HEK293 (cell line): ENCODE measurements around the gene SPACDR.

Source experiments
- CTCF ChIA-PET: fragments of 350-600 bp; formaldehyde crosslinking; extraction: SDS; loops from one replicate; lab custom pipeline; 2021; ENCODE audit warnings: antibody characterized with exemption; lab: Yijun Ruan, JAX
- POLR2A ChIA-PET: fragments of 300-600 bp; formaldehyde crosslinking; extraction: SDS; loops from one replicate; lab custom pipeline; 2020; ENCODE audit warnings: antibody characterized with exemption, inconsistent platforms; lab: Yijun Ruan, JAX
- H3K27ac ChIP-seq: fragments of 200-500 bp; sonication (Bioruptor generic); 2 replicates; pipeline ENCODE4 v1.5.1; 2014; ENCODE audit warnings: low read depth, low read length, control low read depth, inconsistent platforms; ENCODE audit errors: extremely low read depth
- H3K36me3 ChIP-seq, 2 experiments: fragments of 200-500 bp in 1 of 2; sonication (Bioruptor generic) in 1 of 2; 1 replicate in 1 of 2; 2 replicates in 1 of 2; pipeline ENCODE4 v1.5.1; 2014 to 2017; ENCODE audit warnings: inconsistent platforms in 2 of 2, low read length in 2 of 2; ENCODE audit not compliant: control insufficient read depth in 2 of 2, insufficient read depth in 1 of 2
- H3K4me1 ChIP-seq: fragments of 200-500 bp; sonication (Bioruptor generic); 2 replicates; pipeline ENCODE4 v1.5.1; 2014; ENCODE audit warnings: mild to moderate bottlenecking, low read length, inconsistent platforms; ENCODE audit not compliant: control insufficient read depth, insufficient read depth
- H3K4me3 ChIP-seq: 2 replicates; pipeline ENCODE4 v1.5.1; 2011; ENCODE audit warnings: low read depth, mild to moderate bottlenecking, control low read depth, low read length, moderate library complexity
- H3K9me3 ChIP-seq: fragments of 200-500 bp; sonication (Bioruptor generic); 2 replicates; pipeline ENCODE4 v1.5.1; 2014; ENCODE audit warnings: low read depth, low read length, inconsistent platforms; ENCODE audit not compliant: control insufficient read depth, insufficient read depth
- GFI1B ChIP-seq: fragments of 450-650 bp; formaldehyde crosslinking; IDR thresholded peaks from 2 replicates; pipeline ENCODE4 v1.5.1; 2016; ENCODE audit warnings: missing biosample characterization, missing genetic modification characterization
- GLIS2 ChIP-seq: fragments of 450-650 bp; formaldehyde crosslinking; IDR thresholded peaks from 2 replicates; pipeline ENCODE4 v1.5.1; 2016; ENCODE audit warnings: missing biosample characterization, missing genetic modification characterization
- KLF1 ChIP-seq: fragments of 450-650 bp; formaldehyde crosslinking; IDR thresholded peaks from 2 replicates; pipeline ENCODE4 v1.5.1; 2016; ENCODE audit warnings: missing biosample characterization, missing genetic modification characterization
- KLF10 ChIP-seq: fragments of 450-650 bp; IDR thresholded peaks from 2 replicates; pipeline ENCODE4 v1.5.1; 2018; ENCODE audit warnings: missing biosample characterization, mild to moderate bottlenecking, missing genetic modification characterization
- KLF16 ChIP-seq: fragments of 450-650 bp; formaldehyde crosslinking; IDR thresholded peaks from 2 replicates; pipeline ENCODE4 v1.5.1; 2017; ENCODE audit warnings: missing biosample characterization, missing genetic modification characterization
- KLF9 ChIP-seq: fragments of 450-650 bp; formaldehyde crosslinking; IDR thresholded peaks from 2 replicates; pipeline ENCODE4 v1.5.1; 2016; ENCODE audit warnings: missing biosample characterization, missing genetic modification characterization, low read depth
- SP7 ChIP-seq: fragments of 450-650 bp; formaldehyde crosslinking; IDR thresholded peaks from 2 replicates; pipeline ENCODE4 v1.5.1; 2016; ENCODE audit warnings: missing biosample characterization, missing genetic modification characterization
- ZBTB1 ChIP-seq: fragments of 450-650 bp; formaldehyde crosslinking; IDR thresholded peaks from 2 replicates; pipeline ENCODE4 v1.5.1; 2016; ENCODE audit warnings: missing biosample characterization, missing genetic modification characterization
- ZNF132 ChIP-seq: fragments of 450-650 bp; formaldehyde crosslinking; IDR thresholded peaks from 2 replicates; pipeline ENCODE4 v1.5.1; 2017; ENCODE audit warnings: missing biosample characterization, missing genetic modification characterization, borderline replicate concordance
- ZNF155 ChIP-seq: fragments of 450-650 bp; formaldehyde crosslinking; IDR thresholded peaks from 2 replicates; pipeline ENCODE4 v1.5.1; 2016; ENCODE audit warnings: missing biosample characterization, missing genetic modification characterization
- ZNF211 ChIP-seq: fragments of 450-650 bp; formaldehyde crosslinking; IDR thresholded peaks from 2 replicates; pipeline ENCODE4 v1.5.1; 2016; ENCODE audit warnings: low read depth, missing biosample characterization, missing genetic modification characterization
- ZNF280C ChIP-seq: fragments of 450-650 bp; formaldehyde crosslinking; IDR thresholded peaks from 2 replicates; pipeline ENCODE4 v1.5.1; 2016; ENCODE audit warnings: missing biosample characterization, missing genetic modification characterization
- ZNF292 ChIP-seq: fragments of 450-650 bp; formaldehyde crosslinking; IDR thresholded peaks from 2 replicates; pipeline ENCODE4 v1.5.1; 2016; ENCODE audit warnings: low read depth, missing biosample characterization, missing genetic modification characterization, borderline replicate concordance
- ZNF350 ChIP-seq: fragments of 450-650 bp; formaldehyde crosslinking; IDR thresholded peaks from 2 replicates; pipeline ENCODE4 v1.5.0; 2017; ENCODE audit warnings: missing biosample characterization, mild to moderate bottlenecking, missing genetic modification characterization
- ZNF354C ChIP-seq: fragments of 450-650 bp; formaldehyde crosslinking; IDR thresholded peaks from 2 replicates; pipeline ENCODE4 v1.5.1; 2016; ENCODE audit warnings: missing biosample characterization, missing genetic modification characterization, low read depth, borderline replicate concordance
- ZNF514 ChIP-seq: fragments of 450-650 bp; formaldehyde crosslinking; IDR thresholded peaks from 2 replicates; pipeline ENCODE4 v1.5.1; 2016; ENCODE audit warnings: missing biosample characterization, missing genetic modification characterization
- ZNF76 ChIP-seq: fragments of 450-650 bp; formaldehyde crosslinking; IDR thresholded peaks from 2 replicates; pipeline ENCODE4; 2016; ENCODE audit warnings: low read depth, missing biosample characterization, missing genetic modification characterization, borderline replicate concordance
- ZNF768 ChIP-seq: fragments of 450-650 bp; formaldehyde crosslinking; IDR thresholded peaks from 2 replicates; pipeline ENCODE4 v1.5.1; 2018; ENCODE audit warnings: missing biosample characterization, mild to moderate bottlenecking, missing genetic modification characterization
- ZNF776 ChIP-seq: fragments of 450-650 bp; formaldehyde crosslinking; IDR thresholded peaks from 2 replicates; pipeline ENCODE4 v1.5.0; 2017; ENCODE audit warnings: missing biosample characterization, missing genetic modification characterization, borderline replicate concordance
- TF ChIP-seq, protein P1 (sequence below): fragments of 450-650 bp; formaldehyde crosslinking; IDR thresholded peaks from 2 replicates; pipeline ENCODE4 v1.5.1; 2016; ENCODE audit warnings: missing biosample characterization, missing genetic modification characterization
- TF ChIP-seq, protein P2 (sequence below): fragments of 450-650 bp; formaldehyde crosslinking; IDR thresholded peaks from 2 replicates; pipeline ENCODE4 v1.5.1; 2016; ENCODE audit warnings: missing biosample characterization, missing genetic modification characterization, borderline replicate concordance
- TF ChIP-seq, protein P3 (sequence below): fragments of 450-650 bp; formaldehyde crosslinking; IDR thresholded peaks from 2 replicates; pipeline ENCODE4 v1.5.1; 2016; ENCODE audit warnings: missing biosample characterization, missing genetic modification characterization

Gene SPACDR

DNA sequence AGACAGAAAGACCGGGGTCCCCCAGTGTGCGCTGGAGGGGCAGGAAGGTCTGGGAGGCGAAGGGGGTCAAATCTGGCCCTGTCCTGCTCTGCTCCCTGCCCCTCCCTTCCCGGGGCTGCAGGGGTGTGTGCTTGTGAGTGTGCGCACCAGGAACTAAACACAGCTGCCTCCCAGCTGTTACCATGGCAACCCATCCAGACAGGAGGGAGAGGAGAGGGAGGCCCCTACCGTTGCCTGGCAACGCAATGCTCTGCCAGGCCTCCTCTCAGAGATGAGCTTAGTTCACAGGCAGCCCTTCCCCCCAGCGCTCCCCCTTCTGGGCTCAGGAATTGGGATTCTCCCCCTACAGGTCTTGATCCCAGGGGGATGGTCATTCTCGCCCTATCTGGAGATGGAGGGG lies 25.8 kb upstream of the SPACDR start (continued):
- TF ChIP-seq, protein P1, sequence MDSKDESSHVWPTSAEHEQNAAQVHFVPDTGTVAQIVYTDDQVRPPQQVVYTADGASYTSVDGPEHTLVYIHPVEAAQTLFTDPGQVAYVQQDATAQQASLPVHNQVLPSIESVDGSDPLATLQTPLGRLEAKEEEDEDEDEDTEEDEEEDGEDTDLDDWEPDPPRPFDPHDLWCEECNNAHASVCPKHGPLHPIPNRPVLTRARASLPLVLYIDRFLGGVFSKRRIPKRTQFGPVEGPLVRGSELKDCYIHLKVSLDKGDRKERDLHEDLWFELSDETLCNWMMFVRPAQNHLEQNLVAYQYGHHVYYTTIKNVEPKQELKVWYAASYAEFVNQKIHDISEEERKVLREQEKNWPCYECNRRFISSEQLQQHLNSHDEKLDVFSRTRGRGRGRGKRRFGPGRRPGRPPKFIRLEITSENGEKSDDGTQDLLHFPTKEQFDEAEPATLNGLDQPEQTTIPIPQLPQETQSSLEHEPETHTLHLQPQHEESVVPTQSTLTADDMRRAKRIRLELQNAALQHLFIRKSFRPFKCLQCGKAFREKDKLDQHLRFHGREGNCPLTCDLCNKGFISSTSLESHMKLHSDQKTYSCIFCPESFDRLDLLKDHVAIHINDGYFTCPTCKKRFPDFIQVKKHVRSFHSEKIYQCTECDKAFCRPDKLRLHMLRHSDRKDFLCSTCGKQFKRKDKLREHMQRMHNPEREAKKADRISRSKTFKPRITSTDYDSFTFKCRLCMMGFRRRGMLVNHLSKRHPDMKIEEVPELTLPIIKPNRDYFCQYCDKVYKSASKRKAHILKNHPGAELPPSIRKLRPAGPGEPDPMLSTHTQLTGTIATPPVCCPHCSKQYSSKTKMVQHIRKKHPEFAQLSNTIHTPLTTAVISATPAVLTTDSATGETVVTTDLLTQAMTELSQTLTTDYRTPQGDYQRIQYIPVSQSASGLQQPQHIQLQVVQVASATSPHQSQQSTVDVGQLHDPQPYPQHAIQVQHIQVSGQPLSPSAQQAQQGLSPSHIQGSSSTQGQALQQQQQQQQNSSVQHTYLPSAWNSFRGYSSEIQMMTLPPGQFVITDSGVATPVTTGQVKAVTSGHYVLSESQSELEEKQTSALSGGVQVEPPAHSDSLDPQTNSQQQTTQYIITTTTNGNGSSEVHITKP (tag by site-specific recombination) = 0 out of 2 replicates have a peak, but pooled peaks have one; percentile 17
- TF ChIP-seq ZNF768 (tag by site-specific recombination) (no peak), ZNF514 (tag by site-specific recombination) (no peak), KLF9 (tag by site-specific recombination) (peak; percentile 45), GLIS2 (tag by site-specific recombination) (no peak), ZNF132 (tag by site-specific recombination) (no peak), KLF10 (tag by site-specific recombination) (peak; percentile 63; the same call in 1 of the 2 replicates), ZNF155 (tag by site-specific recombination) (no peak)
- TF ChIP-seq, all 188 proteins: peak for 7

DNA sequence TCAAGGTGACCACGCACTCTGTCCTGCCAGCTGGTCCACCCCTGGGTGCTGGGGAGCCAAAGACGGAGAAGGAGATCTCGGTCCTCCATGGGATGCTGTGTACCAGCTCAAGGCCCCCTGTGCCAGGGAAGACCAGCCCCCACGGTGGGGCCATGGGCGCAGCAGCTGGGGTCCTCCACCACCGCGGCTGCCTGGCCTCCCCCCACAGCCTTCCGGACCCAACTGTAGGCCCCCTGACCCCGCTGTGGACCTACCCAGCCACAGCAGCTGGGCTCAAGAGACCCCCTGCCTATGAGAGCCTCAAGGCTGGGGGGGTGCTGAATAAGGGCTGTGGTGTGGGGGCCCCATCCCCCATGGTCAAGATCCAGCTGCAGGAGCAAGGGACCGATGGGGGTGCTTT lies 25.1 kb upstream of the SPACDR start:
- no peaks in the 10 kb centered on the region for H3K4me1 ChIP-seq
- TF ChIP-seq GFI1B (tag by site-specific recombination) (no peak), KLF16 (tag by site-specific recombination) (no peak), ZNF350 (tag by site-specific recombination) (no peak), ZNF211 (tag by site-specific recombination) (no peak), KLF1 (tag by site-specific recombination) (no peak), ZNF292 (tag by site-specific recombination) (no peak), ZNF354C (tag by site-specific recombination) (no peak), ZNF776 (tag by site-specific recombination) (no peak), SP7 (tag by site-specific recombination) (no peak), ZNF76 (tag by site-specific recombination) (no peak), KLF9 (tag by site-specific recombination) (no peak), ZNF155 (tag by site-specific recombination) (no peak), ZBTB1 (no peak), KLF10 (tag by site-specific recombination) (no peak), ZNF280C (tag by site-specific recombination) (no peak)
- TF ChIP-seq, protein P2, sequence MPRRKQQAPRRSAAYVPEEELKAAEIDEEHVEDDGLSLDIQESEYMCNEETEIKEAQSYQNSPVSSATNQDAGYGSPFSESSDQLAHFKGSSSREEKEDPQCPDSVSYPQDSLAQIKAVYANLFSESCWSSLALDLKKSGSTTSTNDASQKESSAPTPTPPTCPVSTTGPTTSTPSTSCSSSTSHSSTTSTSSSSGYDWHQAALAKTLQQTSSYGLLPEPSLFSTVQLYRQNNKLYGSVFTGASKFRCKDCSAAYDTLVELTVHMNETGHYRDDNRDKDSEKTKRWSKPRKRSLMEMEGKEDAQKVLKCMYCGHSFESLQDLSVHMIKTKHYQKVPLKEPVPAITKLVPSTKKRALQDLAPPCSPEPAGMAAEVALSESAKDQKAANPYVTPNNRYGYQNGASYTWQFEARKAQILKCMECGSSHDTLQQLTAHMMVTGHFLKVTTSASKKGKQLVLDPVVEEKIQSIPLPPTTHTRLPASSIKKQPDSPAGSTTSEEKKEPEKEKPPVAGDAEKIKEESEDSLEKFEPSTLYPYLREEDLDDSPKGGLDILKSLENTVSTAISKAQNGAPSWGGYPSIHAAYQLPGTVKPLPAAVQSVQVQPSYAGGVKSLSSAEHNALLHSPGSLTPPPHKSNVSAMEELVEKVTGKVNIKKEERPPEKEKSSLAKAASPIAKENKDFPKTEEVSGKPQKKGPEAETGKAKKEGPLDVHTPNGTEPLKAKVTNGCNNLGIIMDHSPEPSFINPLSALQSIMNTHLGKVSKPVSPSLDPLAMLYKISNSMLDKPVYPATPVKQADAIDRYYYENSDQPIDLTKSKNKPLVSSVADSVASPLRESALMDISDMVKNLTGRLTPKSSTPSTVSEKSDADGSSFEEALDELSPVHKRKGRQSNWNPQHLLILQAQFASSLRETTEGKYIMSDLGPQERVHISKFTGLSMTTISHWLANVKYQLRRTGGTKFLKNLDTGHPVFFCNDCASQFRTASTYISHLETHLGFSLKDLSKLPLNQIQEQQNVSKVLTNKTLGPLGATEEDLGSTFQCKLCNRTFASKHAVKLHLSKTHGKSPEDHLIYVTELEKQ (tag by site-specific recombination) = no peak
- TF ChIP-seq, protein P3, sequence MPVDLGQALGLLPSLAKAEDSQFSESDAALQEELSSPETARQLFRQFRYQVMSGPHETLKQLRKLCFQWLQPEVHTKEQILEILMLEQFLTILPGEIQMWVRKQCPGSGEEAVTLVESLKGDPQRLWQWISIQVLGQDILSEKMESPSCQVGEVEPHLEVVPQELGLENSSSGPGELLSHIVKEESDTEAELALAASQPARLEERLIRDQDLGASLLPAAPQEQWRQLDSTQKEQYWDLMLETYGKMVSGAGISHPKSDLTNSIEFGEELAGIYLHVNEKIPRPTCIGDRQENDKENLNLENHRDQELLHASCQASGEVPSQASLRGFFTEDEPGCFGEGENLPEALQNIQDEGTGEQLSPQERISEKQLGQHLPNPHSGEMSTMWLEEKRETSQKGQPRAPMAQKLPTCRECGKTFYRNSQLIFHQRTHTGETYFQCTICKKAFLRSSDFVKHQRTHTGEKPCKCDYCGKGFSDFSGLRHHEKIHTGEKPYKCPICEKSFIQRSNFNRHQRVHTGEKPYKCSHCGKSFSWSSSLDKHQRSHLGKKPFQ (tag by site-specific recombination) = no peak
- H3K27ac ChIP-seq = no peak overlapping the region
- CTCF ChIA-PET = interaction anchor here (0.5 to 1.0 kb wide), 2 partner anchors 20 to 82 kb away, joined by 3 to 7 read pairs; no protein-coding TSS in a partner anchor
- POLR2A ChIA-PET = interaction anchor here (1.0 kb wide), 1 partner anchor 15 kb away, joined by 3 read pairs; no protein-coding TSS in a partner anchor
- no peak overlapping the region for H3K4me3 ChIP-seq
- no peaks in the 10 kb centered on the region for H3K9me3 ChIP-seq
- H3K36me3 ChIP-seq = no peaks in the 10 kb centered on the region
